ENCODE data around the gene HTRA3.

HTRA3 gene

GRCh38 chr4:8311101-8312068, 41.8 kb downstream of the HTRA3 start:
- no peak for DNase-seq (ENCODE audit: low read depth)

- DNase-seq (ENCODE audit: low read depth) = no peak
Measured at GRCh38 chr4:8312069-8312445, 42.5 kb downstream of the HTRA3 start.

GRCh38 chr4:8312976-8313375, 43.4 kb downstream of the HTRA3 start:
- DNase-seq (ENCODE audit: low read depth) = no peak

- DNase-seq (ENCODE audit: low read depth) = no peak
Measured at GRCh38 chr4:8314691-8315255, 45.2 kb downstream of the HTRA3 start.

GRCh38 chr4:8315435-8316250, 46.1 kb downstream of the HTRA3 start:
- peak; percentile 51 for DNase-seq (ENCODE audit: low read depth)

- no peak for DNase-seq (ENCODE audit: low read depth)
Measured at GRCh38 chr4:8316251-8316771, 46.8 kb downstream of the HTRA3 start.

GRCh38 chr4:8316911-8317351, 47.4 kb downstream of the HTRA3 start:
- DNase-seq (ENCODE audit: low read depth) = no peak

- DNase-seq (ENCODE audit: low read depth) = no peak
Measured at GRCh38 chr4:8317474-8317873, 47.9 kb downstream of the HTRA3 start.

- no peak for DNase-seq (ENCODE audit: low read depth)
Measured at GRCh38 chr4:8318509-8318908, 49.0 kb downstream of the HTRA3 start.

- no peak for DNase-seq (ENCODE audit: low read depth)
Measured at GRCh38 chr4:8319061-8319460, 49.5 kb downstream of the HTRA3 start.

GRCh38 chr4:8319731-8320385, 50.3 kb downstream of the HTRA3 start:
- no peak for DNase-seq (ENCODE audit: low read depth)

- no peak for DNase-seq (ENCODE audit: low read depth)
Measured at GRCh38 chr4:8320386-8320750, 50.8 kb downstream of the HTRA3 start.

- DNase-seq (ENCODE audit: low read depth) = no peak
Measured at GRCh38 chr4:8321220-8321619, 51.7 kb downstream of the HTRA3 start.

- no peak for DNase-seq (ENCODE audit: low read depth)
Measured at GRCh38 chr4:8321771-8322170, 52.2 kb downstream of the HTRA3 start.

- no peak for DNase-seq (ENCODE audit: low read depth)
Measured at GRCh38 chr4:8322794-8323704, 53.5 kb downstream of the HTRA3 start.

GRCh38 chr4:8323947-8324555, 54.5 kb downstream of the HTRA3 start:
- no peak for DNase-seq (ENCODE audit: low read depth)

GRCh38 chr4:8324640-8325239, 55.2 kb downstream of the HTRA3 start:
- DNase-seq (ENCODE audit: low read depth) = no peak

- DNase-seq (ENCODE audit: low read depth) = no peak
Measured at GRCh38 chr4:8325291-8325973, 55.9 kb downstream of the HTRA3 start.

GRCh38 chr4:8326206-8326605, 56.7 kb downstream of the HTRA3 start:
- DNase-seq (ENCODE audit: low read depth) = no peak

Data from fibroblast of the conjunctiva (primary cell).